Stimulated activated CD4-positive, alpha-beta T cell treated with anti-CD3 and anti-CD28 coated beads, TNF-alpha, amount 100 ng/mL, for 1 hour (primary cell): ENCODE results near the gene SRMS.
"Not testable (repeated sequence)": the region's sequence is repeated elsewhere in the genome, so short reads cannot be mapped to it uniquely, and the experiment has no call there.

Source experiments
- DNase-seq, 3 donors: peaks; one replicate each; pipeline ENCODE4 v3.0.0-alpha.2; 2020; ENCODE audit warnings: low read depth in 3 of 3, low spot score in 1 of 3

The SRMS gene

DNA sequence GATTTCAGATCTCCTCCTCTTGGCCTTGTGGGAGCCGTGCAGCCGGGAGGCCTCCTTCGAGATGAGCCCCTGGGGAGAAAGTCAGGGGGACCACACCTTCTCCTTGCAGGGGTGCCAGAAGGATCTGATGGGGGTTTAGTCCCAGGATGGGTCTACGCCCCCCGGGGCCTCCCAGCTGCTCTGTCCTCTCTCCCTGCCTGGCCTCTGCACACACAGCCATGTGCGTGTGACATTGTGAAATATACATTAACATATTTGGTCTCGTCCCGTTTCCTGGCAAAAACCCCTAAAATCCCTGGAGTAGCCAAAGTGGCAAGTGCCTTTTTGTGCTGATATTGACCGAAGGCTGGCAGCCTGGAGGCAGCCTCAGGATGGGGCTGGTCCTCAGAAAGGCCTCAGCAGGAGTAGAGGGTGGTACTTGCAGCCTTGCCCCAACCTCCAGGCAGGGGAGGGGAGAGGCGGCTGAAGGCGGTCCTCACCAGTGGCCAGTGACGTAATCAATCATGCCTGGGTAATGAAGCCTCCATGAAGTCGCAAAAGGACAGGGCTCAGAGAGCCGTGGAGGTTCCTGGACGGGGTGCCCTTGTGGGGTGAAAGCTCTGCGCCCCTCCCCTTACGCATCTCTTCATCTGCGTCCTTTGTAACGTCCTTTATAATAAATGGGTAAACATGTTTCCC lies 31.6 kb upstream of the SRMS start:
- no peak for DNase-seq

GRCh38 chr20:63578224-63579016 lies 30.9 kb upstream of the SRMS start:
- DNase-seq, result no peak

DNA sequence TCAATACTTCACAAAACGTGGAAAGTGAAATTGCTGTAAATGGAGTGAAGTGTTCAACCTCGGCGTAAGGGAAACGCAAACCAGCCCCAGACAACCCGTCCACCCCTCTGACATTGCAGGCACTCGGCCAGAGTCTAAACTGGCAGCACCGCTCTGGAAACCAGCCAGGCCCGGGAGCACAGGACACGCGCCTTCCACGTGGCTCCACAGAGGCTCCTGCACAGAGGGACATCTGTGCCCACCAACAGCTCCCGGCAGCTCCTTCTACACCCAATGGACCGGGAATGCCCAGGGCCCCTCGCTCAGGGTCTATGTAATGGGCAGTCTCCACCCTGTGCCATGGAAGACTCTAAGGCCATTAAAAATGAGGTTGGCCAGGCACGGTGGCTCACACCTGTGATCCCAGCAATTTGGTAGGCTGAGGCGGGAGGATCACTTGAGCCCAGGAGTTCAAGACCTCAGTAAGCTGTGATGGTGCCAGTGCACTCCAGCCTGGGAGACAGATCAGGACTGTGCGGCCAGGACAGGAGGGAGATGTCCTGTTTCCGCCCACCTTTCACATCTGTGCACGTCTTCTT lies 29.9 kb upstream of the SRMS start:
- no peak for DNase-seq

GRCh38 chr20:63576311-63576710 lies 28.8 kb upstream of the SRMS start:
- no peak for DNase-seq

DNA sequence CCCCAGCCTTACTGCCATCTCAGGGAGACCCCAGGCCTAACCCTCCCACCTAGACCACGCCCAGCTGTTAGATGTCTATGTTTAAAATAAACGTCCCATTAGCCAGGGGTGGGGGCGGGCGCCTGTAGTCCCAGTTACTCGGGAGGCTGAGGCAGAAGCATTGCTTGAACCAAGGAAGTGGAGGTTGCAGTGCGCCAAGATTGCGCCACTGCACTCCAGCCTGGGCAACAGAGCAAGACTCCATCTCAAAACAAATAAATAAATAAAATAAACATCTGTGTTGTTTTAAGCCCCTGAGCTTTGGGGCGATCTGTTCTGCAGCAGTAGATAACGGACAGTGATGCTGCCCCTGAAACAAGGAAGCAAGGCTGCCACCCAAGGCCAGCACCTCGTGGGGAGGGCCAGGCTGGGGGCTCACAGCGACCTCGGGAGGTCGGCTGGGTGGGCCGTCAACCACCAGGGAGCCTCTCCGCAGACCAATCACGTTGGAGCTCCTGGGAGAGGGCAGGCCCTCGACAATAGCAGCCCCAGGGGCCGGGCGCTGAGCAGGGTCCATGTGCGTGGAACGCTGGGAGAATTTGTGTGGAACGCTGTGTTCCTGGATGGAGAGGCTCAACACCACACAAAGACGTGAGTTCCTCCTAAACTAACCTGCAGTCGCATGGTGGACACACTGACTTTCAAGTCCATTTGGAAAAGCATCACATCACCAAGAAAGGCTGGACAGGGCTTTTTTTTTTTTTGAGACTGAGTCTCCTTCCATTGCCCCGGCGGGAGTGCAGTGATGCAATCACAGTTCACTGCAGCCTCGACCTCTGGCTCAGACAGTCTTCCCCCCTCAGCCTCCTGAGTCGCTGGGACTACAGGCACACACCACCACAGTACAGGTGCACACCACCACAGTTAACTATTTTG lies 27.5 kb upstream of the SRMS start:
- no peak for DNase-seq

DNA sequence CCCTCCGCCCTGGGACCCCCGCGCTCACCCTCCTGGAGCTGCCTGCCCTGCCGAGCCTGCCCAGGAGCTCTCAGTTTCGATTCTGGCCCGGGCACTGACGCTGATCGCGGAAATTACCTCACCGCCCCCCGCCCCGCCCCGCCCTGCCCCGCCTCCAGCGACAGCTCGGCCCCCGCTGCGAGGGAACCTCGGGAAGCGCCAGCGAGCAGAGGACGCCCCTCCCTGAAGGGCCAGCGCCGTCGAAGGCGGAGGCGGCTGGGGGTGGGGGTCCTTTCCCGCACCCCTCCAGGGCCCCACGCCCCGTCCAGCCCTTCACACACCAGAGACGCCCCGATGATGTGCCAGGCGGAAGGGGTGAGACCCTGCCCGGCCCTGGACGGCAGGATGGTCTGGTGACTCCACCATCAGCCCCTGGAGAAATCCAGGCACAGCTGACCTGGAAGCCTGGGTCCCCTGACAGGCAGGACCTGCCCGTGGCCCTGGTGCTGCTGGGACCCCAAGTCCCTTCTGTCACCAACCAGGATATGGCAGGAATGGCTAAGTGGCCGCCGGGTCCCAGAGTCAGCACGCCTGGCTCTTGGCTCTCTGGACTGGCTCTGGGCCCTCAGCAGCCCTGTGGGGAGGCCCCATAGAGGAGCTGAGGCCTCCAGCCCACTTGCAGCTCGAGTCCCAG lies 26.7 kb upstream of the SRMS start, which contains the start of gene HELZ2:
TSS of gene HELZ2 (minus strand) at position 84 of the 673 bp plus-strand sequence. CDS start 1,854 bp downstream, outside the sequence.
- peak in 2 of 3 donors; percentile 28 to 44 for DNase-seq

- DNase-seq, result no peak
Measured at GRCh38 chr20:63573647-63574131, 26.1 kb upstream of the SRMS start.

DNA sequence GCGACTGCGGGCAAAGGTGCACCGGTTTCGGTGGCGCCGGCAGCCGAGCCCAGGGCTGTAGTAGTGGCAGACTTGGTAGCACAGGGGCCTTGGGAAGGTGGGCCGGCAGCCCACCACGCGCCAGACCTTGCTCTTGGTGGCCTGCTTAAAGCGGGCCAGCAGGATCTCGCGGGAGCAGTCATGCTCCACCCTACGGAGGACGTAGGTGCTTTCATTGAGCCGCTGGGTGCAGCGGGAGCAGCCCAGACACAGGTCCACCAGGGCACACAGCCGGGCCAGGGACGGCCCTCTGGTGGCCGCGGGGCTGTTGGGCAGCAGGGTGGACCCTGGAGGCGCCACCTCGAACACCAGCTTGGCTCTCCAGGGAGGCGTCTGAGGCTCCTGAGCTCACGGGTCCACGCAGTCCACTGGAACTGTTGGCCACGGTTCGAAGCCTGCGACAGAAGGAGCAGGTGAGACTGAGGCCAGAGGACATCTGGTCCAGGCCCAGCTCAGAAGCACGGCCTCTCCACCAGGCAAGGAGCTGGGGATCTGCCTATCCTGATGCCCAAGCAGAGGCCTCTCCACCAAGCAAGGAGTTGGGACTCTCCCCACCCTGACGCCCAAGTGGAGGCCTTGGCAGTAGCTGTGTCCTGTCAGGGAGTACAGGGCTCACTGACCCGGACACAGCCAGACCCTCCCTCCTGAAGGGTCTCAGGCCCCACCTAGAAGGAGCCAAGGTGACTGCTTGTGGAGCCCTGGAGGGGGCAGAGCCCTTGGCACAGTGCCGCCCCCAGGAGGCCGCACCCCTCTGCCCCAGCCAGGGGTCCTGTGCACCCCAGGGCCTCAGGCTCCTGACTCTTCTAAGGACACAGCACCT lies 25.5 kb upstream of the SRMS start:
- no peak for DNase-seq

DNA sequence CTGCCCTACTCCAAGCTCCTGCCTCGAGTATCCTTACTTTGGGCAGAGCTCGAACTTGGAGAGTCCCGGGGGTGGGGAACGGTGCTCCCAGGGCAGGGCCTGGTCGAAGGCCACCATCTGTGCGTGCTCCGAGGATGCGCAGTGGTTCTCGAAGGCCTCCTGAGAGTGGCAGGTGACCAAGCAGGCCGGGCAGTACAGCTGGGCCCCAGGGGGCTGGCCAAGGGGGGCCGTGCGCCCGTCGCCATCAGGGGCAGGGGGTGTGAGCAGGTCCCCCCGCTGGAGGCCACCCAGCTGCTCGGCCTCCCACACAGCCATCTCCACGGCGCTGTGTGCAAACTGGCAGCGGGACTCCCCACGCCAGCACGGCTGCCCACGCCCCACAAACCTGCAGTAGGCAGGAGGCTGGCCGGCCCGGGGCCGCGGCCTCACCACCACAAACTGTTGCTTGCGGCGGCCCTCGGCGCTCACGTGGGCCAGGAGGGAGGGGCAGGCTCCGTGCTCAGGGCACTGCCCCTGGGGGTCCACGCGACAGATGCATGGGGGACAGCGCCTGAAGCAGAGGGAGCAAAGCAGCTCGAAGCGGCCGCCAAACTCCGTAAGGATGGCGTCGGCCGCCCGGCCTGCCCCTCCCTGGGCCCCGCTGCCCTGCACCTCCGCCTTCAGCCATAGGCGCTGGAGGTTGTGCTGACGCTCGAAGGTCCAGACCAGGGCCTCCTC lies 24.7 kb upstream of the SRMS start:
- DNase-seq, result no peak

DNA sequence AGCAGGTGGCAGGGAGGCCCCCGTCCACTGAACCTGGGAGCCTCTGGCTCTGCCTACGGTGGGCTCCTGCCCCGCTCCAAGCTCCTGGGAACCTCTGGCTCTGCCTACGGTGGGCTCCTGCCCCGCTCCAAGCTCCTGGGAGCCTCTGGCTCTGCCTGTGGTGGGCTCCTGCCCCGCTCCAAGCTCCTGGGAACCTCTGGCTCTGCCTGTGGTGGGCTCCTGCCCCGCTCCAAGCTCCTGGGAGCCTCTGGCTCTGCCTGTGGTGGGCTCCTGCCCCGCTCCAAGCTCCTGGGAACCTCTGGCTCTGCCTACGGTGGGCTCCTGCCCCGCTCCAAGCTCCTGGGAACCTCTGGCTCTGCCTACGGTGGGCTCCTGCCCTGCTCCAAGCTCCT lies 23.5 kb upstream of the SRMS start:
- not testable (repeated sequence) for DNase-seq

DNA sequence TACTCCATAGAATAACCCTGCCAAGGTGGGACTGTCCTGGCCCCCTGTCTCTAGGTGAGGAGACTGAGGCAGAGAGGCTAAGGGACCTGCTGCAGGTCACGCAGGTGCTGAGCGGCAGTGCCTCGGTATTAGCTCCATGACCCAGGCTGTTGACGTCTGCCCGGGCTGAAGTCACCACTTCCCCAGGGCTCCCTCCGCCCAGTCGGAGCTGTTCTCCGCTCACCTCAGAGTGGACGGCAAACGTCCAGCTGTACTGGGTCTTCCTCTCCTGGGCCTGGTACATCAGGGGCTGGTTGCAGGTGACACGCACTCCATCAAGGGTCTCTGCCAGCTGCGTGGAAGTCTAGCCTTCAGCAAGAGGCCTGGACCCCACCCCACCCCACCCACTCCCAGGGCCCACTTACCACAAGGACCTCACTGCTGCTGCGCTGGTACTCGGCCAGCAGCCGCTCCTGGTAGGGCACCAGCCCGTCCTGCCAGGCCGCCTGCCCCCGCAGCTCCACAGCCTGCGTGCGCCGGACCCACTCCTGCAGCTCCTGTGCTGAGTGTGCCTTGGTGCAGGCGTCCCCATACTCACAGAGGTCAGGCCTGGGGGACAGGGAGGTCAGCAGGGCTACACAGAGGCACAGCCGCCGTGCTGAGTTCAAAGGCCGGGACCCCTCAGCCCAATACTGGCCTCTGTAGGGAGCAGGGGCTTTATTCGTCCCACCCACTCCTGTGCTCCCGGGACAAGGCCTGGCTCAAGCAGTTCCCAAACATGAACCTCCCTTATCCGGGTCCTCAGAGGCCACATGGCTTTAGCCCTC lies 22.9 kb upstream of the SRMS start:
- no peak for DNase-seq

- no peak for DNase-seq
Measured at GRCh38 chr20:63568986-63569949, 21.7 kb upstream of the SRMS start.

DNA sequence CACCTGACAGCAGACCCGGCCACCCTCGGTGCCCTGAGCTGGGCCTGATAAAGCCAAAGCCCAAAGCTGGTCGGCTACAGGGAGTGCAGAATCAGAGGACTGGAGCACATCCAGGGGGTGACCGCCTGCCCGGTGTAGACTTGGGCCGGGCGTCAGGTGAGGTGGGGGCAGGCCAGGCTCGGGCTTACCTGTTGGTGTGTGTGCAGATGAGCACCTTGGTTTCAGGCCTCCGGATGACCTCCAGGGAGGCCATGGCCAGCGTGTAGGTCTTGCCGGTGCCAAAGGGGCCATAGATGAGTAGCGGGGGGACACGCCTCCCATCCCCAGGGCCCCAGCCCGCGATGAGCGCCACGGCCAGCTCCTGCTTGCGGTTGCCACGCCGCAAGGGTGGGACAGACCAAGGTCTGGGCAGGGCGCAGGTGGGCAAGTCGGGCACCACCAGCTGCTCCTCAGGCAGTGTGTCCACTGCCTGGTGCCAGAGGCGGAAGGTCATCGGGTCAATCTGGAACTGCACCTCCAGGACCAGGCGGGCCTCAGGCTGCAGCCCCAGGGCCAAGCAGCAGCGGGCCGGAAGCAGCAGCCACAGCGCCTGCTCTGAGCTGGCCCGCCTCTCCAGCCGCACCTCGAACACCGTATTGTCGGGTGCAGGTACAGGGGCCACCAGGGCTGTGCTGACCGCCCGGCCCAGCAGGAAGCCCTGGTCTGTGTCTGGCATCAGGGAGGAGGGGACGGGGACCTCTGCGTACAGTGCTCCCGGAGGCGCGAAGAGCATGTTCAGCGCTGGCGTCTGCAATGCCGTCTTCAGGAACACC lies 20.8 kb upstream of the SRMS start:
- DNase-seq, result no peak

GRCh38 chr20:63567386-63568169 lies 20.0 kb upstream of the SRMS start:
- DNase-seq, result no peak

- no peak for DNase-seq
Measured at GRCh38 chr20:63567136-63567385, 19.5 kb upstream of the SRMS start.
